Measurements from ENCODE around the gene CA12. TPM values are rescaled to one million over a fixed set of nuclear protein-coding genes. Genes with fewer than 3 reads are reported as not detected.

Gene CA12
- total and polyA plus RNA-seq, 9 of the 15 experiments (the other 6 are each of a cell fraction or from before 2014, with no cell fraction given): 0.01 to 0.78 (median 0.15) TPM; not detected in 1

GRCh38 chr15:63344731-63345390 is 36.8 kb downstream of the CA12 start (continued):
- TF ChIP-seq ZSCAN29 (IDR thresholded peaks at IDR 0.05): no peak
- no peak for TF ChIP-seq SIX5 (IDR thresholded peaks at IDR 0.05; ENCODE audit: borderline replicate concordance in 1 of 2, insufficient read depth in 1 of 2, low read depth in 1 of 2, low read length in 2 of 2)
- no peak; the same call in 1 of the 2 replicates for TF ChIP-seq POLR2H (tag; IDR thresholded peaks at IDR 0.05; ENCODE audit: low read depth)
- no peak for TF ChIP-seq SIRT6 (IDR thresholded peaks at IDR 0.05; ENCODE audit: low read depth, low read length)
- TF ChIP-seq TFAM (CRISPR knock-in tag; conservative IDR thresholded peaks at IDR 0.05): no peak
- TF ChIP-seq NFE2 (IDR thresholded peaks at IDR 0.05; ENCODE audit: low read depth): peak; percentile 88
- TF ChIP-seq SAFB2 (IDR thresholded peaks at IDR 0.05; ENCODE audit: borderline replicate concordance, low read depth, low read length, severe bottlenecking): no peak
- TF ChIP-seq FOXP1 (CRISPR knock-in tag; IDR thresholded peaks at IDR 0.05): 0 out of 2 replicates have a peak, but pooled peaks have one; percentile 18
- no peak for TF ChIP-seq MYBL2 (IDR thresholded peaks at IDR 0.05; ENCODE audit: low read depth)
- no peak for TF ChIP-seq MYBL2 (CRISPR knock-in tag; IDR thresholded peaks at IDR 0.05; ENCODE audit: borderline replicate concordance)
- TF ChIP-seq SIN3B (IDR thresholded peaks at IDR 0.05; ENCODE audit: low read depth): no peak
- TF ChIP-seq ADNP (tag; IDR thresholded peaks at IDR 0.05): no peak; the same call in 1 of the 2 replicates
- TF ChIP-seq CCAR2 (IDR thresholded peaks at IDR 0.05; ENCODE audit: low read depth, low read length): no peak
- no peak for TF ChIP-seq HOXB6 (CRISPR knock-in tag; IDR thresholded peaks at IDR 0.05; ENCODE audit: borderline replicate concordance)
- TF ChIP-seq XRCC4 (IDR thresholded peaks at IDR 0.05; ENCODE audit: extremely low read depth, insufficient read depth, insufficient read length): no peak
- TF ChIP-seq TEAD4 (IDR thresholded peaks at IDR 0.05; ENCODE audit: low read length): no peak
- TF ChIP-seq TEAD4 (CRISPR knock-in tag; IDR thresholded peaks at IDR 0.05; ENCODE audit: borderline replicate concordance): no peak
- TF ChIP-seq, protein P1, sequence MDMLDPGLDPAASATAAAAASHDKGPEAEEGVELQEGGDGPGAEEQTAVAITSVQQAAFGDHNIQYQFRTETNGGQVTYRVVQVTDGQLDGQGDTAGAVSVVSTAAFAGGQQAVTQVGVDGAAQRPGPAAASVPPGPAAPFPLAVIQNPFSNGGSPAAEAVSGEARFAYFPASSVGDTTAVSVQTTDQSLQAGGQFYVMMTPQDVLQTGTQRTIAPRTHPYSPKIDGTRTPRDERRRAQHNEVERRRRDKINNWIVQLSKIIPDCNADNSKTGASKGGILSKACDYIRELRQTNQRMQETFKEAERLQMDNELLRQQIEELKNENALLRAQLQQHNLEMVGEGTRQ (CRISPR knock-in tag; IDR thresholded peaks at IDR 0.05): no peak
- TF ChIP-seq KAT8 (IDR thresholded peaks at IDR 0.05; ENCODE audit: low read depth): no peak
- TF ChIP-seq RBFOX2 (IDR thresholded peaks at IDR 0.05; ENCODE audit: low read depth, low read length): peak; percentile 44
- TF ChIP-seq ZNF551 (CRISPR knock-in tag; IDR thresholded peaks at IDR 0.05): no peak
- TF ChIP-seq EZH2 (IDR thresholded peaks at IDR 0.05; ENCODE audit: borderline replicate concordance, low read depth, low read length): no peak
- TF ChIP-seq, protein P2, sequence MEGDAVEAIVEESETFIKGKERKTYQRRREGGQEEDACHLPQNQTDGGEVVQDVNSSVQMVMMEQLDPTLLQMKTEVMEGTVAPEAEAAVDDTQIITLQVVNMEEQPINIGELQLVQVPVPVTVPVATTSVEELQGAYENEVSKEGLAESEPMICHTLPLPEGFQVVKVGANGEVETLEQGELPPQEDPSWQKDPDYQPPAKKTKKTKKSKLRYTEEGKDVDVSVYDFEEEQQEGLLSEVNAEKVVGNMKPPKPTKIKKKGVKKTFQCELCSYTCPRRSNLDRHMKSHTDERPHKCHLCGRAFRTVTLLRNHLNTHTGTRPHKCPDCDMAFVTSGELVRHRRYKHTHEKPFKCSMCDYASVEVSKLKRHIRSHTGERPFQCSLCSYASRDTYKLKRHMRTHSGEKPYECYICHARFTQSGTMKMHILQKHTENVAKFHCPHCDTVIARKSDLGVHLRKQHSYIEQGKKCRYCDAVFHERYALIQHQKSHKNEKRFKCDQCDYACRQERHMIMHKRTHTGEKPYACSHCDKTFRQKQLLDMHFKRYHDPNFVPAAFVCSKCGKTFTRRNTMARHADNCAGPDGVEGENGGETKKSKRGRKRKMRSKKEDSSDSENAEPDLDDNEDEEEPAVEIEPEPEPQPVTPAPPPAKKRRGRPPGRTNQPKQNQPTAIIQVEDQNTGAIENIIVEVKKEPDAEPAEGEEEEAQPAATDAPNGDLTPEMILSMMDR (IDR thresholded peaks at IDR 0.05 in 2 of 3, conservative IDR thresholded peaks at IDR 0.05 in 1 of 3; ENCODE audit: insufficient read depth in 2 of 3, low read depth in 1 of 3, low read length in 3 of 3): no peak
- TF ChIP-seq SREBF2 (CRISPR knock-in tag; IDR thresholded peaks at IDR 0.05): no peak
- no peak for TF ChIP-seq FOXJ3 (CRISPR knock-in tag; IDR thresholded peaks at IDR 0.05)
- TF ChIP-seq ZNF695 (CRISPR knock-in tag; IDR thresholded peaks at IDR 0.05): no peak
- TF ChIP-seq NR4A1 (CRISPR knock-in tag; IDR thresholded peaks at IDR 0.05): no peak
- TF ChIP-seq NR4A1 (tag; IDR thresholded peaks at IDR 0.05): peak; percentile 83
- 0 out of 2 replicates have a peak, but pooled peaks have one; percentile 56 for TF ChIP-seq ZKSCAN8 (CRISPR knock-in tag; IDR thresholded peaks at IDR 0.05)
